ENCODE measurements around the gene IFT57.

The IFT57 gene

GRCh38 chr3:108200024-108200423 lies 22.2 kb downstream of the IFT57 start:
- Histone ChIP-seq H3K4me1 (ENCODE audit: control insufficient read depth, insufficient read depth, low read length) (no peaks in the 10 kb centered on the region), H3K36me3 (ENCODE audit: control insufficient read depth, insufficient read depth, low read length) (no peaks in the 10 kb centered on the region), H3K4me3 (ENCODE audit: insufficient read depth, low read depth, low read length) (no peak overlapping the region), H3K27ac (ENCODE audit: insufficient read depth, low read depth, low read length, poor library complexity, severe bottlenecking) (no peak overlapping the region), H3K27me3 (ENCODE audit: control insufficient read depth, insufficient read depth, low read length, poor library complexity, severe bottlenecking) (no peaks in the 10 kb centered on the region), H3K9me3 (ENCODE audit: control insufficient read depth, low read length) (no peaks in the 10 kb centered on the region)
- 84 to 93% methylated on average over 2 of the region's 2 CpGs for WGBS, 2 experiments

DNA sequence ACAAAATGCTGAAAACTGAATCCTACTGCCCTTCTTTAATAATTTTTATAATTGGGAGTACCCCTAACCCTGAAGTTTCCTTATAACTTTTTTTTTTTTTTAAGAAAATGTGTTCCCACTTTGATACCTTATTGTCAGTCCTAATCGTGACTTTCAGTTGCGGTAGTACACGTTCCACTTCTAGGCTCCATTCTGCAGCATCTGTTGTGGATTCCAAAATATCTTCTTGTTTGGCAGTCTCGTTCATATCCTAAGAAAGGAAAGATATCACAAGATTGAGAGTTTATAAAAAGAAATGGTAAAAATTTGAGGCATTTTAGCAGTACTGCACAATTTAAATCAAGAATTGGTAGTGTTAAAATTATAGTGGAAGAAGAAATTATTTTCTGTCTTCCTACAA lies 30.8 kb downstream of the IFT57 start:
- Histone ChIP-seq H3K27me3 (ENCODE audit: control insufficient read depth, insufficient read depth, low read length, poor library complexity, severe bottlenecking) (no peaks in the 10 kb centered on the region), H3K36me3 (ENCODE audit: control insufficient read depth, insufficient read depth, low read length) (peaks cover 3% of the 10 kb centered on the region), H3K4me1 (ENCODE audit: control insufficient read depth, insufficient read depth, low read length) (no peaks in the 10 kb centered on the region), H3K4me3 (ENCODE audit: insufficient read depth, low read depth, low read length) (no peak overlapping the region), H3K27ac (ENCODE audit: insufficient read depth, low read depth, low read length, poor library complexity, severe bottlenecking) (no peak overlapping the region), H3K9me3 (ENCODE audit: control insufficient read depth, low read length) (no peaks in the 10 kb centered on the region)
- WGBS, 2 experiments = 95 to 100% methylated on average over 4 of the region's 4 CpGs

DNA sequence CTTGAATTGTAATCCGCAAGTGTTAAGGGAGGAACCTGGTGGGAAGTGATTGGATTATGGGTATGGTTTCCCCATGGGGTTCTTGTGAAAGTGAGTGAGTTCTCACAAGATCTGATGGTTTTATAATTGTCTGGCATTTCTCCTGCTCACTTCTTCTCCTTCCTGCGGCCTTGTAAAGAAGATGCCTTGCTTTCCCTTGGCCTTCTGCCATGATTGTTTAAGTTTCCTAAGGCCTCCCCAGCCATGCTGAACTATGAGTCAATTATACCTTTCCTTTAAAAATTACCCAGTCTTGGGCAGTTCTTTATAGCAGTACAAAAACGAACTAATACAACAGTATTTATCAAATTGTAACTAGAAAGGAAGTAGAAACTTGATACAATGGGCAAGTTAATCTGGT lies 31.9 kb downstream of the IFT57 start:
- Histone ChIP-seq H3K27me3 (ENCODE audit: control insufficient read depth, insufficient read depth, low read length, poor library complexity, severe bottlenecking) (no peaks in the 10 kb centered on the region), H3K36me3 (ENCODE audit: control insufficient read depth, insufficient read depth, low read length) (peaks cover 3% of the 10 kb centered on the region), H3K4me1 (ENCODE audit: control insufficient read depth, insufficient read depth, low read length) (no peaks in the 10 kb centered on the region), H3K9me3 (ENCODE audit: control insufficient read depth, low read length) (no peaks in the 10 kb centered on the region), H3K27ac (ENCODE audit: insufficient read depth, low read depth, low read length, poor library complexity, severe bottlenecking) (no peak overlapping the region), H3K4me3 (ENCODE audit: insufficient read depth, low read depth, low read length) (no peak overlapping the region)
- WGBS, 2 experiments = 86 to 97% methylated on average over 2 to 3 of the region's 3 CpGs

- Histone ChIP-seq H3K4me3 (ENCODE audit: insufficient read depth, low read depth, low read length) (no peak overlapping the region), H3K36me3 (ENCODE audit: control insufficient read depth, insufficient read depth, low read length) (peaks cover 3% of the 10 kb centered on the region), H3K27ac (ENCODE audit: insufficient read depth, low read depth, low read length, poor library complexity, severe bottlenecking) (no peak overlapping the region), H3K9me3 (ENCODE audit: control insufficient read depth, low read length) (no peaks in the 10 kb centered on the region), H3K4me1 (ENCODE audit: control insufficient read depth, insufficient read depth, low read length) (no peaks in the 10 kb centered on the region), H3K27me3 (ENCODE audit: control insufficient read depth, insufficient read depth, low read length, poor library complexity, severe bottlenecking) (no peaks in the 10 kb centered on the region)
- 91 to 98% methylated on average over 2 of the region's 3 CpGs for WGBS, 2 experiments
These were observed 32.8 kb downstream of the IFT57 start for GRCh38 chr3:108189440-108189839.

GRCh38 chr3:108185536-108185935 lies 36.7 kb downstream of the IFT57 start:
- 84 to 95% methylated on average over 1 to 6 of the region's 6 CpGs for WGBS, 2 experiments
- Histone ChIP-seq H3K4me1 (ENCODE audit: control insufficient read depth, insufficient read depth, low read length) (no peaks in the 10 kb centered on the region), H3K27me3 (ENCODE audit: control insufficient read depth, insufficient read depth, low read length, poor library complexity, severe bottlenecking) (no peaks in the 10 kb centered on the region), H3K4me3 (ENCODE audit: insufficient read depth, low read depth, low read length) (no peak overlapping the region), H3K9me3 (ENCODE audit: control insufficient read depth, low read length) (no peaks in the 10 kb centered on the region), H3K36me3 (ENCODE audit: control insufficient read depth, insufficient read depth, low read length) (no peaks in the 10 kb centered on the region), H3K27ac (ENCODE audit: insufficient read depth, low read depth, low read length, poor library complexity, severe bottlenecking) (no peak overlapping the region)

- Histone ChIP-seq H3K9me3 (ENCODE audit: control insufficient read depth, low read length) (no peaks in the 10 kb centered on the region), H3K4me1 (ENCODE audit: control insufficient read depth, insufficient read depth, low read length) (no peaks in the 10 kb centered on the region), H3K27ac (ENCODE audit: insufficient read depth, low read depth, low read length, poor library complexity, severe bottlenecking) (no peak overlapping the region), H3K36me3 (ENCODE audit: control insufficient read depth, insufficient read depth, low read length) (no peaks in the 10 kb centered on the region), H3K27me3 (ENCODE audit: control insufficient read depth, insufficient read depth, low read length, poor library complexity, severe bottlenecking) (no peaks in the 10 kb centered on the region), H3K4me3 (ENCODE audit: insufficient read depth, low read depth, low read length) (no peak overlapping the region)
- WGBS, 2 experiments = 96 to 100% methylated on average over 2 to 3 of the region's 3 CpGs
These were observed 37.4 kb downstream of the IFT57 start for GRCh38 chr3:108184824-108185223.

GRCh38 chr3:108183971-108184370 lies 38.3 kb downstream of the IFT57 start:
- 94 to 97% methylated on average over 2 of the region's 2 CpGs for WGBS, 2 experiments

GRCh38 chr3:108183181-108183580 lies 39.0 kb downstream of the IFT57 start:
- Histone ChIP-seq H3K9me3 (ENCODE audit: control insufficient read depth, low read length) (no peaks in the 10 kb centered on the region), H3K27me3 (ENCODE audit: control insufficient read depth, insufficient read depth, low read length, poor library complexity, severe bottlenecking) (no peaks in the 10 kb centered on the region), H3K4me3 (ENCODE audit: insufficient read depth, low read depth, low read length) (no peak overlapping the region), H3K27ac (ENCODE audit: insufficient read depth, low read depth, low read length, poor library complexity, severe bottlenecking) (no peak overlapping the region), H3K4me1 (ENCODE audit: control insufficient read depth, insufficient read depth, low read length) (no peaks in the 10 kb centered on the region), H3K36me3 (ENCODE audit: control insufficient read depth, insufficient read depth, low read length) (no peaks in the 10 kb centered on the region)
- WGBS, 2 experiments = 86 to 92% methylated on average over 1 of the region's 1 CpG

More at GRCh38 chr3:108183971-108184370, 38.3 kb downstream of the IFT57 start:
- no peaks in the 10 kb centered on the region for H3K36me3 ChIP-seq (ENCODE audit: control insufficient read depth, insufficient read depth, low read length)
- H3K27ac ChIP-seq (ENCODE audit: insufficient read depth, low read depth, low read length, poor library complexity, severe bottlenecking) = no peak overlapping the region
- no peak overlapping the region for H3K4me3 ChIP-seq (ENCODE audit: insufficient read depth, low read depth, low read length)
- H3K27me3 ChIP-seq (ENCODE audit: control insufficient read depth, insufficient read depth, low read length, poor library complexity, severe bottlenecking) = no peaks in the 10 kb centered on the region
- H3K9me3 ChIP-seq (ENCODE audit: control insufficient read depth, low read length) = no peaks in the 10 kb centered on the region
- no peaks in the 10 kb centered on the region for H3K4me1 ChIP-seq (ENCODE audit: control insufficient read depth, insufficient read depth, low read length)

- 50% methylated on average over 1 of the region's 1 CpG; no CpG with 5 or more reads in 1 of the 2 experiments for WGBS, 2 experiments
- Histone ChIP-seq H3K4me1 (ENCODE audit: control insufficient read depth, insufficient read depth, low read length) (no peaks in the 10 kb centered on the region), H3K36me3 (ENCODE audit: control insufficient read depth, insufficient read depth, low read length) (no peaks in the 10 kb centered on the region), H3K4me3 (ENCODE audit: insufficient read depth, low read depth, low read length) (no peak overlapping the region), H3K27ac (ENCODE audit: insufficient read depth, low read depth, low read length, poor library complexity, severe bottlenecking) (no peak overlapping the region), H3K27me3 (ENCODE audit: control insufficient read depth, insufficient read depth, low read length, poor library complexity, severe bottlenecking) (no peaks in the 10 kb centered on the region), H3K9me3 (ENCODE audit: control insufficient read depth, low read length) (no peaks in the 10 kb centered on the region)
These were observed 39.9 kb downstream of the IFT57 start for GRCh38 chr3:108182339-108182738.

GRCh38 chr3:108181172-108181571 lies 41.1 kb downstream of the IFT57 start:
- Histone ChIP-seq H3K4me1 (ENCODE audit: control insufficient read depth, insufficient read depth, low read length) (no peaks in the 10 kb centered on the region), H3K27ac (ENCODE audit: insufficient read depth, low read depth, low read length, poor library complexity, severe bottlenecking) (no peak overlapping the region), H3K4me3 (ENCODE audit: insufficient read depth, low read depth, low read length) (no peak overlapping the region), H3K36me3 (ENCODE audit: control insufficient read depth, insufficient read depth, low read length) (no peaks in the 10 kb centered on the region), H3K27me3 (ENCODE audit: control insufficient read depth, insufficient read depth, low read length, poor library complexity, severe bottlenecking) (no peaks in the 10 kb centered on the region), H3K9me3 (ENCODE audit: control insufficient read depth, low read length) (no peaks in the 10 kb centered on the region)
- WGBS, 2 experiments = 83 to 95% methylated on average over 1 of the region's 1 CpG

GRCh38 chr3:108180194-108180593 lies 42.0 kb downstream of the IFT57 start:
- no peaks in the 10 kb centered on the region for H3K36me3 ChIP-seq (ENCODE audit: control insufficient read depth, insufficient read depth, low read length)
- no peaks in the 10 kb centered on the region for H3K27me3 ChIP-seq (ENCODE audit: control insufficient read depth, insufficient read depth, low read length, poor library complexity, severe bottlenecking)
- H3K27ac ChIP-seq (ENCODE audit: insufficient read depth, low read depth, low read length, poor library complexity, severe bottlenecking) = no peak overlapping the region
- no peaks in the 10 kb centered on the region for H3K4me1 ChIP-seq (ENCODE audit: control insufficient read depth, insufficient read depth, low read length)
- WGBS, 2 experiments = 75 to 81% methylated on average over 1 of the region's 1 CpG
- no peaks in the 10 kb centered on the region for H3K9me3 ChIP-seq (ENCODE audit: control insufficient read depth, low read length)
- H3K4me3 ChIP-seq (ENCODE audit: insufficient read depth, low read depth, low read length) = no peak overlapping the region

Measured in ectodermal cell (in vitro differentiated cells).